ACC112 (cell line): Measurements from ENCODE around the gene TUSC7.

Experiments used
- H2AFZ ChIP-seq: fragments of 200-600 bp; sonication (generic); one replicate; pipeline ENCODE4 v1.6.0; 2017; ENCODE audit warnings: antibody characterized with exemption, low read length; ENCODE audit not compliant: unreplicated experiment
- H3K27ac ChIP-seq: fragments of 200-600 bp; sonication (generic); 2 replicates; pipeline ENCODE4 v1.5.1; 2014; ENCODE audit warnings: low read depth, mild to moderate bottlenecking, antibody characterized with exemption, low read length, moderate library complexity
- H3K27me3 ChIP-seq: fragments of 200-600 bp; sonication (generic); 2 replicates; pipeline ENCODE4 v1.6.1; 2014; ENCODE audit warnings: mild to moderate bottlenecking, antibody characterized with exemption, low read length, moderate library complexity, mixed read lengths; ENCODE audit not compliant: insufficient read depth
- H3K36me3 ChIP-seq: fragments of 200-600 bp; sonication (generic); 2 replicates; pipeline ENCODE4 v1.6.1; 2016; ENCODE audit warnings: mild to moderate bottlenecking, antibody characterized with exemption, low read length, moderate library complexity, mixed read lengths; ENCODE audit not compliant: insufficient read depth
- H3K4me1 ChIP-seq: fragments of 200-600 bp; sonication (generic); one replicate; pipeline ENCODE4 v1.6.1; 2016; ENCODE audit warnings: low read length, mixed read lengths; ENCODE audit not compliant: insufficient read depth, unreplicated experiment, control insufficient read depth
- H3K4me3 ChIP-seq: fragments of 200-600 bp; sonication (generic); 2 replicates; pipeline ENCODE4 v1.5.1; 2014; ENCODE audit warnings: mild to moderate bottlenecking, low read depth, low read length
- H3K79me2 ChIP-seq: fragments of 200-600 bp; sonication (generic); one replicate; pipeline ENCODE4 v1.6.0; 2016; ENCODE audit warnings: low read length; ENCODE audit not compliant: control insufficient read depth, unreplicated experiment, insufficient read depth

Gene TUSC7

DNA sequence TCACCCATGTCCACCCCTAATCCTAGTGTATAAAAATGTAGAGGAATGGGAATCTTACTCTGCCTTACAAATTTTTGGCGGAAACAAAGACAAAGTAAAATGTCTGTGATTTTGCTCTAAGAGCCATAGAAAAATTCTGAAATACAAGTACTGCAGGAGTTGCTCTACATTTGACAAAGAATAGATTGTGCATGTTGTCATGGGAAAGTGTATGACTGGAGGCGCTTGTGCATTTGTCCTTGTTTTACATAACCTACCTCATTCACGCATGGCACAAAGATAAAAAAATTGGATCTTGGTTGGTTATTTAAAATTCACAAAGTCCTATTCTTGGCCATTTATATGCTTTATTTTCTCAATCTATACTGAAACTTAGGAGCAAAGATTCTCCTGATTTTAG lies 2.0 kb upstream of the TUSC7 start:
- no peaks in the 10 kb centered on the region for H3K79me2 ChIP-seq
- no peak overlapping the region for H2AFZ ChIP-seq
- no peak overlapping the region for H3K4me3 ChIP-seq
- H3K27me3 ChIP-seq, result no peaks in the 10 kb centered on the region
- no peaks in the 10 kb centered on the region for H3K4me1 ChIP-seq
- no peak overlapping the region for H3K27ac ChIP-seq
- H3K36me3 ChIP-seq, result no peaks in the 10 kb centered on the region

DNA sequence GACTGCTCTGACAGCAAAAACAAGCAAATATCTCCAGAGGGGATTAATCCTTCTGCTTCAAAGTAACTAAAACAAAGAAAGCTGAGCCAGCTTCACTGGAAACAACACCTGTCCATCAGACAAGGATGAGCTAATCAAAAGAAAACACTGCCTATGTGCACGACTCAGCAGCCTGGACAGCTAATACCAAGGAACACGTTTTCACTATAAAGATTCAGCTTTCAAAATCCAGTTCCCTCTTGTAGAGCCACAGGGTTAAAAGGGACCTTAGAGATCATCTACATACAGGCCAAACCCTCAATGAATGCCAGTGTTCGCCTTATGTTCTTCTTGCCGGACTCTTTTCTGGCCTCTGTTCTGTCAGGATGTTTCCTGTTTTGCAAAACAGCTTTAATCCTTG lies 6.9 kb downstream of the TUSC7 start:
- no peak overlapping the region for H2AFZ ChIP-seq
- no peaks in the 10 kb centered on the region for H3K79me2 ChIP-seq
- no peaks in the 10 kb centered on the region for H3K36me3 ChIP-seq
- H3K4me3 ChIP-seq, result no peak overlapping the region
- H3K4me1 ChIP-seq, result no peaks in the 10 kb centered on the region
- H3K27me3 ChIP-seq, result no peaks in the 10 kb centered on the region
- H3K27ac ChIP-seq, result no peak overlapping the region

DNA sequence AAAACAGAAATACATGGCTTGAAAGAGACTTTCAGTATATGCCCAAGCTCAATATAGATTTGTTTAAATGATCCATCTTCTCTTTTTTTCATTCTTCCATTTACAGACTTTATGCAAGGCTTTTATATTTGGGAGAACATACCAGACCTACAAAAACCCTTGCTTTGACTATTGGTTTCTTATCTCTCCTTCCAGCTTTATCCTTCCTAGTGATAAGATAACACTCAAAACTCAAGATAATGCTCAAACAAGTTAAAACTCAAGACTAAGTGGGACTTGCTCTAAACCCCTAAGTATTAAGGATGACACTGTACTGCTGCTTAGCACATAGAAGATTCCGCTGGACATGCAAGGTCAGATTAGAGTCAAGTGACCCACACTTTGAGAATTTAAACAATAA lies 8.0 kb downstream of the TUSC7 start:
- no peak overlapping the region for H2AFZ ChIP-seq
- H3K79me2 ChIP-seq, result no peaks in the 10 kb centered on the region
- no peaks in the 10 kb centered on the region for H3K27me3 ChIP-seq
- H3K27ac ChIP-seq, result no peak overlapping the region
- no peaks in the 10 kb centered on the region for H3K36me3 ChIP-seq
- no peak overlapping the region for H3K4me3 ChIP-seq
- no peaks in the 10 kb centered on the region for H3K4me1 ChIP-seq

DNA sequence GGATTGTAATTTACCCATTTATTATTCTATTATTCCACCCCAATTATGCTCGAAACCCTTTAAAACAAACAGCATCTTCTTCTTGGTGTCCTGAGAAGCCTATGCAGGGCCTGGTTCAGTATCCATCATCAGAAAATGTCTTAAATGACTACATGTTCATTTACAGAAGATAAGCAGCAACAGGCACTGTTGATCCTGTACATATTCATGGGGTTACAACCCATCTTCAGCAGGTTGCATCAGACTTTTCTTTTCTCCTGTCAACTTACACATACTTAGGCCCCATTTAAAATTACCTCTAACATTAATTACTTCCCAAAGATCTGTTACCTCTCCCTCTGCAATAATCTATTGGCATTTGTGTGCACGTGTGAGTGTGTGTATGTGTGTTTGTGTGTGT lies 18.9 kb downstream of the TUSC7 start:
- no peak overlapping the region for H3K4me3 ChIP-seq
- no peak overlapping the region for H2AFZ ChIP-seq
- H3K79me2 ChIP-seq, result no peaks in the 10 kb centered on the region
- H3K27me3 ChIP-seq, result peaks cover 14% of the 10 kb centered on the region; the same call in 1 of the 2 replicates
- no peaks in the 10 kb centered on the region for H3K36me3 ChIP-seq
- no peak overlapping the region for H3K27ac ChIP-seq
- no peaks in the 10 kb centered on the region for H3K4me1 ChIP-seq

DNA sequence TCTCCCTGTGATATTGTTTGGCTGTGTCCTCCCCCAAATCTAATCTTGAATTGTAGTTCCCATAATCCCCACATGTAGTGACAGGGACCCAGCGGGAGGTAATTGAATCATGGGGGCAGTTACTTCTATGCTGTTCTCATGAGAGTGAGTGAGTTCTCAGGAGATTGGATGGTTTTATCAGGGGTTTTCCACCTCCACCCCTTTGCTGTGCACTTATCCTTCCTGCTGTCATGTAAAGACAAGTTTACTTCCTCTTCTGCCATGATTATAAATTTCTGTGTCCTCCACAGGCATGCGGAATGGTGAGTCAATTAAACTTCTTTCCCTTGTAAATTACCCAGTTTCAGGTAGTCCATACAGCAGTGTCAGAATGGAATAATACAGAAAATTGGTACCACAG lies 24.7 kb downstream of the TUSC7 start:
- H3K27ac ChIP-seq, result no peak overlapping the region
- H3K36me3 ChIP-seq, result no peaks in the 10 kb centered on the region
- no peak overlapping the region for H3K4me3 ChIP-seq
- H3K79me2 ChIP-seq, result no peaks in the 10 kb centered on the region
- peaks cover 14% of the 10 kb centered on the region; the same call in 1 of the 2 replicates for H3K27me3 ChIP-seq
- no peaks in the 10 kb centered on the region for H3K4me1 ChIP-seq
- no peak overlapping the region for H2AFZ ChIP-seq

DNA sequence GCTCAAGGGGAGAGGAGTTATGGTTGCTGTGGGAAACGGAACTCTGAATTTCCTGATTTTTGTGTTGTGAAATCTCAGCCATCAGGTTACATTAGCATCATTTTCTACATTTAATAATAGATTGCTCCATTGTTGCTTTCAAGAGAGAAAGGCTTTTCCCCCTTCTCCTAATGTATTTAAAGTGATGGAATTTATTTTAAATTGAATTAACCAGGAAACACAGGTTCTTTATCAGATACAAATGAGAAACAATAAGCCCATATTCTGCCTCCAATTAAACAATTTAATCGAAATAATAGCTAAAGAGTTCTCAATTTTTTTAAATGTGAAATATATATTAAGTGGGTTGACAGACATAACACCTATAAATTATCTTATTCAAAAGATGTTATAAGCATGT lies 30.1 kb downstream of the TUSC7 start:
- peaks cover 32% of the 10 kb centered on the region for H3K27me3 ChIP-seq
- no peak overlapping the region for H3K4me3 ChIP-seq
- no peaks in the 10 kb centered on the region for H3K36me3 ChIP-seq
- H3K27ac ChIP-seq, result no peak overlapping the region
- no peaks in the 10 kb centered on the region for H3K4me1 ChIP-seq
- no peaks in the 10 kb centered on the region for H3K79me2 ChIP-seq
- H2AFZ ChIP-seq, result no peak overlapping the region

DNA sequence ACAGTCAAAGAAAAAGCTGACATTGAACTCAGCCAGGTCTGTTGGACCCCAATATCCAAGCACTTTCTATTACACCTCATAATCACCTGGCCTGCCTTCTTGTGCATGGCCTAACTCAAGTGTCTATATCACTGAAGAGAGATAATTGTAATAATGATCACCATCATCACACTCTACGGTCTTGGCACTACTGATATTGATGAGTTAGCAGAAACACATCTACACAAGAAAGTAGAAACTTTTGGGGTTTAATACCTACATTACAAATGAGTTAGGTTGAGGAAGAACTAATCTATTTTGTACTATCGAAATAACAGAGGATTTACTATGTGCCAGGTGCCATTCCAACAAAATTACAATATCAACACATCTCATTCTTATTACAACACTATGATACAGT lies 30.7 kb downstream of the TUSC7 start:
- H3K27me3 ChIP-seq, result peaks cover 32% of the 10 kb centered on the region
- no peak overlapping the region for H2AFZ ChIP-seq
- no peaks in the 10 kb centered on the region for H3K4me1 ChIP-seq
- H3K4me3 ChIP-seq, result no peak overlapping the region
- no peak overlapping the region for H3K27ac ChIP-seq
- H3K36me3 ChIP-seq, result no peaks in the 10 kb centered on the region
- no peaks in the 10 kb centered on the region for H3K79me2 ChIP-seq

DNA sequence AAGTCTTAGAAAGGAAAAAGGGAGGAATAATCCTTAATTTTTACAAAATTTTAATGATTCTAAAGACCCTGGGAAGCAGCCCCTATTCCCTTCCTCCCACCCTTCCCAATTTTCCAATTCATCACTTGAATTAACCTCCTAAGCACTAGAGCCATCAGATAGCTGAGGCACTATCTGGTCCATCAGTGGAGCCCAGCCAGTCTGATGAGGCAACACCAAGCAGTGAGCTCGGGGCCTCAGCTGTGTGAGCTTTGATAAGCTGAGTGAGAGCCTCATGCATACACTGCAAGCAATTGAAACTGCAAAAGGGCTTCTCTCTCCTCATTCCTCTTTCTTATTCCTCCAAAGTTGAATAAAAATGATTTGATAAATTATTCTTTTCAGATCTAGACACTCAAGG lies 31.9 kb downstream of the TUSC7 start:
- H3K27ac ChIP-seq, result no peak overlapping the region
- no peaks in the 10 kb centered on the region for H3K36me3 ChIP-seq
- H3K27me3 ChIP-seq, result peaks cover 32% of the 10 kb centered on the region
- no peaks in the 10 kb centered on the region for H3K4me1 ChIP-seq
- H3K4me3 ChIP-seq, result no peak overlapping the region
- H3K79me2 ChIP-seq, result no peaks in the 10 kb centered on the region
- no peak overlapping the region for H2AFZ ChIP-seq

DNA sequence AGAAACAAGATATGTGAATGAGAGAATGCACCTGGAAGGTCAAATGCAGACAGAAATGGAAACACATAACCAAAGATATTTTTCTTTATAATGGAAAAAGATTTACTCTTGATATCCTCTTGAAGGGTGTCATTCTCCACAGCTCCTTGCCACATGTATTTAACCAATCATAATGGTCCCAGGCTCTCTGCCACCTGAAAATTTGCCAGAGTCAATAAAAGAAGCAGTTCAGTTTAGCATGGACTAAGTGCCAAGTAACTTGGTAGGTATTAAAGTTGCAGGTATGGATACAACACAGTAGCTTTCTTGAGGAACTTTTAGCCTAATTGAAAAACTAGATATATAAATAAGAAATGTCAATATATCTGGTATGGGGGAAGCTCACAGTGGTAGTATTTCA lies 33.5 kb downstream of the TUSC7 start:
- H3K79me2 ChIP-seq, result no peaks in the 10 kb centered on the region
- no peak overlapping the region for H3K27ac ChIP-seq
- H3K27me3 ChIP-seq, result peaks cover 32% of the 10 kb centered on the region
- no peak overlapping the region for H2AFZ ChIP-seq
- H3K4me3 ChIP-seq, result no peak overlapping the region
- no peaks in the 10 kb centered on the region for H3K4me1 ChIP-seq
- no peaks in the 10 kb centered on the region for H3K36me3 ChIP-seq

DNA sequence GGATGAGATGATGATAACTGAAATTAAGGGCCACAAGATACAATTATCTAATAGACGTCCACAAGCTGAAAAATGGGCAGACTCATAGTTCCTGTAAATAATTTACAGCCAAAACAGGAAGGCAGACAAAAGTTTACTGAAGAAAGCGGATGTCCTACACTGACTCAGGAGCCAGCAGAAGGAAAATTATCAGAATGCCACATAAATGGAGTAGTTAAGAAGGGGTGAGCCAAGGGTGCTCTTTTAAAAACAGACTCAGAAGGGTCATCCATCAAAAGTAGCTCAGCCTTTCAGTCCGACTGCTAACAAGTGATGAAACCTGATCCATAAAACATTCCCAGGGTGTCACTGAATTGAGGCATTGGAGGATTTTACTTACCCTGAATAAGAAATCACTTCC lies 39.8 kb downstream of the TUSC7 start:
- no peak overlapping the region for H3K27ac ChIP-seq
- H3K4me1 ChIP-seq, result no peaks in the 10 kb centered on the region
- H3K27me3 ChIP-seq, result peaks cover 8% of the 10 kb centered on the region; the same call in 1 of the 2 replicates
- no peak overlapping the region for H3K4me3 ChIP-seq
- H3K36me3 ChIP-seq, result no peaks in the 10 kb centered on the region
- no peaks in the 10 kb centered on the region for H3K79me2 ChIP-seq
- no peak overlapping the region for H2AFZ ChIP-seq

DNA sequence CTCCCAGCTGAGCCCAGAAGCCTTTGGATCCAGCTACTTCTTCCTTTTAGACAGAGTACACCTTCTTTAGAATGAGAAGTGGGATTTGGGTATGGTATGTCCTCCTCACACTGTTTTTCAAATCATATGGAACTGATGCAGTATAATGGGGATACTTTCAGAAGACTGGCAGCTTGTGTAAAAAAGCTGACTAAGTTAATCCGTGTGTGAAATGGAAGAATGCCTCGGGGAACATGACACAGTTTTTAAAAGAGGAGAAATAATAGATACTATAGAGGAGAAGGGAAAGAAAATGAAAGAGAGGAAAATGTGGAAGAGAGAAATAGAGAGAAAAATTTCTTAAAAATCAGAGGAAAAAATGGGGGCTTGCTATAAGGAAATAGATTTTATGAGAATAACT lies 47.7 kb downstream of the TUSC7 start:
- no peak overlapping the region for H2AFZ ChIP-seq
- H3K36me3 ChIP-seq, result no peaks in the 10 kb centered on the region
- H3K4me1 ChIP-seq, result no peaks in the 10 kb centered on the region
- no peak overlapping the region for H3K4me3 ChIP-seq
- no peak overlapping the region for H3K27ac ChIP-seq
- no peaks in the 10 kb centered on the region for H3K79me2 ChIP-seq
- peaks cover 58% of the 10 kb centered on the region for H3K27me3 ChIP-seq

DNA sequence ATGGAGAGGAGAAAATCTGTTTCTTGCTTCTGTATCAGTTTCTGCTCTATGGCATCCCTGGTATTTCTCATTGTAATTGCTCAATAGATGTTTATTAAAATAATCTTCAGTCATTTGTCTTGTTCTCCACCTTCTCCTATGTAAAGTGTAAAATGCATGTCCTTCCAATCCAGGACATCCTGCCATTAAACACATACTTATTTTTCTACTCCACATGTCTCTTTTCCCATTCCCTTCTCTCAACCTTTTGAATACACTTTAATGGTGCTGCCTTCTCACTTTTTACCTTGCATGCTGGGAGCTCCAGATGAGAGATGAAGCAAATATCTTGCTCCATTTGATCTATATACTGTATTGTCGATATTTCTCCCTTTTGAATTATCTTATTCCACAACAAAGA lies 49.7 kb downstream of the TUSC7 start:
- Histone ChIP-seq H3K27ac (no peak overlapping the region), H3K27me3 (peaks cover 54% of the 10 kb centered on the region), H3K4me1 (no peaks in the 10 kb centered on the region), H2AFZ (no peak overlapping the region), H3K79me2 (no peaks in the 10 kb centered on the region), H3K36me3 (no peaks in the 10 kb centered on the region), H3K4me3 (no peak overlapping the region)
